ENCODE measurements around the gene IVL. TPM values are rescaled to one million over a fixed set of nuclear protein-coding genes. Genes with fewer than 3 reads are reported as not detected.
A peak's percentile ranks its signal among the peaks of the same experiment; 100 is the strongest.

IVL gene
- total RNA-seq, result under 1 TPM in 1 of 2 donors, not detected in 1; 0.12 TPM
- polyA plus RNA-seq (ENCODE audit: insufficient read length in 6 of 6), result not detected
- long read RNA-seq, donor 1, result 0 reads
- long read RNA-seq, donor 2, result 0 reads
- long read RNA-seq, donor 3, result 0 reads
- long read RNA-seq, donor 4, result 0 reads
- long read RNA-seq, donor 5, result 0 reads
- long read RNA-seq, donor 6, result 0 reads
- long read RNA-seq, donor 7, result 0 reads
- long read RNA-seq, donor 8, result 0 reads
- long read RNA-seq, donor 9, result 0 reads
- long read RNA-seq, donor 10, result 0 reads
- long read RNA-seq, donor 11, result 0 reads
- long read RNA-seq, donor 12, result 0 reads

GRCh38 chr1:152907686-152908601 is at the start of gene IVL:
TSS of gene IVL (plus strand) at chr1:152908546. CDS start at chr1:152909798, 1,252 bp downstream.
- DNase-seq (peak in 2 of 4 donors; percentile 27 to 49), ATAC-seq (peak; percentile 80)
- Histone ChIP-seq H3K4me3 (no peak within 1 kb of the TSS), H3K36me3 (no peaks in the 10 kb centered on the region), H3K9me3 (no peaks in the 10 kb centered on the region), H3K27ac (no peak within 1 kb of the TSS), H3K4me1 (no peaks in the 10 kb centered on the region), H3K27me3 (peaks cover 0 to 29% of the 10 kb centered on the region in 2 donors)
- no peak for TF ChIP-seq CTCF (IDR thresholded peaks at IDR 0.05)
- intact Hi-C loops (cut with DNase I), result no loop called here

- no peak for TF ChIP-seq CTCF (IDR thresholded peaks at IDR 0.05)
- Histone ChIP-seq H3K27me3 (peaks cover 0 to 4% of the 10 kb centered on the region in 2 donors), H3K9me3 (no peaks in the 10 kb centered on the region), H3K4me1 (no peaks in the 10 kb centered on the region), H3K4me3 (no peak within 1 kb of the TSS), H3K36me3 (no peaks in the 10 kb centered on the region), H3K27ac (no peak within 1 kb of the TSS)
- intact Hi-C loops (cut with DNase I), result no loop called here
- ATAC-seq, result no peak
- no peak for DNase-seq
These were observed 48.6 kb upstream of the IVL start, which contains the start of gene LCE7A for GRCh38 chr1:152859696-152860095. TSS of gene LCE7A (plus strand) at chr1:152859996. CDS start at chr1:152860698, 702 bp downstream.

- DNase-seq (no peak), ATAC-seq (no peak)
- Histone ChIP-seq H3K9me3 (no peaks in the 10 kb centered on the region), H3K4me1 (no peaks in the 10 kb centered on the region), H3K27ac (no peak overlapping the region), H3K4me3 (no peak overlapping the region), H3K36me3 (no peaks in the 10 kb centered on the region), H3K27me3 (peaks cover 0 to 4% of the 10 kb centered on the region in 2 donors)
- no peak for TF ChIP-seq CTCF (IDR thresholded peaks at IDR 0.05)
- intact Hi-C loops (cut with DNase I), result no loop called here
These were observed 48.2 kb upstream of the IVL start for GRCh38 chr1:152860129-152860528.

DNA sequence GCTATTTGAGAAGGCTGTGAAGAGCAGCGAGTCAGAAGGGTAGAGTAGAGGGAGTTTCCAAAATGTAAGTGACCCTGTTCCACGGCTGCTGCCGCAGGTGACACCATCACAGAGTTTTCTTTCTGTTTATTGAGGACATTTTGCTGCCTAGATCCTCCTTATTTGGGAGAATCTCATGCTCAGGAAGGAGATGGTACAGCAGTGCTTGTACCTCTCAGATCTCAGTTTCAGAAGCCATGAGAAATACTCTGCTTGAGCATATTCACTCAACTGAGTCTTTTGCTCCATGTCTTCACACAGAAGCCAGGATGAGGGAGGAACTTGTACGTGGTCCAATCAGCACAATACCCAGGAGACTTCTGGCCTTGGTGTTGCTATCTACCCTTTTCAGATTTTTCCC is 47.0 kb upstream of the IVL start:
- no peak for TF ChIP-seq CTCF (IDR thresholded peaks at IDR 0.05)
- no peaks in the 10 kb centered on the region for H3K4me1 ChIP-seq
- H3K27me3 ChIP-seq, result peaks cover 0 to 4% of the 10 kb centered on the region in 2 donors
- no peak overlapping the region for H3K4me3 ChIP-seq
- intact Hi-C loops (cut with DNase I), result no loop called here
- H3K9me3 ChIP-seq, result no peaks in the 10 kb centered on the region
- no peak overlapping the region for H3K27ac ChIP-seq
- no peaks in the 10 kb centered on the region for H3K36me3 ChIP-seq
- DNase-seq, result no peak
- no peak for ATAC-seq

DNA sequence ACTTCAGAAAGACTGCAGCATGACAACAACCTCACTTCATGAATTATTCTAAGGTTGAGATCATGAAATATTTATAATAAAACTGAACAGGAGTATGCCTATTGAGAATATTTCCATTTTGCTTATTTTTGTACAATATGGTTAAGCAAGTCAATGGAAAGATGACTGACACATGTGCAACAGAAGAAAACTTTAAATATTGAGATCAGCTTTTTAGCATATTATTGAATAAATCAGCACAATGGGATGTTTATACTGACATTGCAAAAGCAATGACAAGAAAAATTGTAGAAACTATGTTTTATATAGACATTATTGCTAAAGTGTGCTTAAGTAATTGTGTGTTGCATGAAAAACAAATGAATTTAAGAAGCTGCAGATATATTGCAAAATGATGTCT is 43.9 kb upstream of the IVL start:
- intact Hi-C loops (cut with DNase I), result no loop called here

More for the DNA sequence above, 43.9 kb upstream of the IVL start:
- no peak for TF ChIP-seq CTCF (IDR thresholded peaks at IDR 0.05)
- Histone ChIP-seq H3K36me3 (no peaks in the 10 kb centered on the region), H3K9me3 (no peaks in the 10 kb centered on the region), H3K27me3 (no peaks in the 10 kb centered on the region), H3K4me3 (no peak overlapping the region), H3K27ac (no peak overlapping the region), H3K4me1 (no peaks in the 10 kb centered on the region)
- no peak for ATAC-seq
- no peak for DNase-seq

Measured in left lung (tissue), 14 donors.